Mesothelial cell of epicardium (in vitro differentiated cells): Measurements from ENCODE around the gene HOXA5. TPM values are rescaled to one million over a fixed set of nuclear protein-coding genes. Genes with fewer than 3 reads are reported as not detected.

Source experiments
- DNase-seq, 2 experiments: peaks; one replicate each; pipeline ENCODE4 v3.0.0; 2021; ENCODE audit warnings: low spot score in 2 of 2; ENCODE audit not compliant: unreplicated experiment in 2 of 2
- H3K27ac Mint-ChIP-seq: 2 replicates; pipeline ENCODE4 v1.8.0; 2021; ENCODE audit warnings: mixed read lengths
- H3K27me3 Mint-ChIP-seq: 2 replicates; pipeline ENCODE4 v1.8.0; 2021; ENCODE audit warnings: low read depth, mixed read lengths
- H3K36me3 Mint-ChIP-seq: 2 replicates; pipeline ENCODE4 v1.8.0; 2021; ENCODE audit warnings: mixed read lengths
- H3K4me1 Mint-ChIP-seq: 2 replicates; pipeline ENCODE4 v1.8.0; 2021; ENCODE audit warnings: mixed read lengths
- H3K4me3 Mint-ChIP-seq: 2 replicates; pipeline ENCODE4 v1.8.0; 2021; ENCODE audit warnings: mild to moderate bottlenecking, moderate library complexity, mixed read lengths
- H3K9me3 Mint-ChIP-seq: 2 replicates; pipeline ENCODE4 v1.8.0; 2021; ENCODE audit warnings: mixed read lengths
- CTCF ChIP-seq: fragments of 200-600 bp; sonication (generic); IDR thresholded peaks from one replicate; pipeline ENCODE4 v1.5.0; 2021; ENCODE audit warnings: antibody characterized with exemption; ENCODE audit not compliant: unreplicated experiment
- total RNA-seq: library from RNA; stranded (reverse); gene quantifications from 3 replicates; pipeline ENCODE4 v1.2.1, GENCODE V29; 2021

The HOXA5 gene
- total RNA-seq, 1 donor from 2014 or later, result 133 TPM

DNA sequence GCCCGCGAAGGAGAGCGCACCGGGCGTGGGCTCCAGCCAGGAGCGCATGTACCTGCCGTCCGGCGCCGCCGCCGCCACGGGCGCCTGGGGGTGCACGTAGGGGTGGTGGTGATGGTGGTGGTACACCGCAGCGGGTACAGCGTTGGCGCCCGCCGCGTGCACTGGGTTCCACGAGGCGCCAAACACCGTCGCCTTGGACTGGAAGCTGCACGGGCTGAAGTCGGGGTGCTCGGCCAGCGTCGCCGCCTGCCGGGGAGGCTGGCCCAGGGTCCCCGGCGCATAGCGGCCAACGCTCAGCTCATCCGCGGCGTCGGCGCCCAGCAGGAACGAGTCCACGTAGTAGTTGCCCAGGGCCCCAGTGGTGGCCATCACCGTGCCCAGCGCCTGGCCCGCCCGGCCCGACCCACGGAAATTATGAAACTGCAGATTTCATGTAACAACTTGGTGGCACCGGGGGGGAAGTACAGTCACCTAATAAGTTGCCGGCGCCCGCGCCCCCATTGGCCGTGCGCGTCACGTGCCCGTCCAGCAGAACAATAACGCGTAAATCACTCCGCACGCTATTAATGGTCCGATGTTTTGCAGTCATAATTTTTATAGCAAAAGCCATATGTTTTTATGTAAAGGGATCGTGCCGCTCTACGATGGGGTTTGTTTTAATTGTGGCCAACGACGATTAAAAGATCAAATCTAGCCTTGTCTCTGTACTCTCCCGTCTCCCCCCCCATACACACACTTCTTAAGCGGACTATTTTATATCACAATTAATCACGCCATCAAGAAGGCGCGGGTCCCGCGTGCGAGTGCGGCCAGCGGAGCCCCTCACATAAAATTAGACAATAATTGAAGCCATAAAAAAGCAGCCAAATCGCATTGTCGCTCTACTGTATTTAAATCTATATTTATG lies 21.9 kb upstream of the HOXA5 start, which contains the start of gene HOXA9:
Gene HOXA9 (minus strand): TSS at position 449 of the 907 bp plus-strand sequence. CDS start 80 bp downstream, at position 369.
- TF ChIP-seq CTCF, result no peak
- Mint-ChIP-seq H3K27ac (peak within 1 kb of the TSS; percentile 97), H3K36me3 (peaks cover 1% of the 10 kb centered on the region), H3K4me1 (peaks cover 46% of the 10 kb centered on the region), H3K9me3 (no peaks in the 10 kb centered on the region), H3K4me3 (peak within 1 kb of the TSS; percentile 65), H3K27me3 (peaks cover 88% of the 10 kb centered on the region)
- DNase-seq, result no peak

GRCh38 chr7:27164367-27165088 lies 21.0 kb upstream of the HOXA5 start:
- Mint-ChIP-seq H3K36me3 (peaks cover 1% of the 10 kb centered on the region), H3K4me1 (peaks cover 50% of the 10 kb centered on the region), H3K27me3 (peaks cover 87% of the 10 kb centered on the region), H3K27ac (peak overlapping the region; percentile 78), H3K9me3 (no peaks in the 10 kb centered on the region), H3K4me3 (peak overlapping the region; percentile 65)
- TF ChIP-seq CTCF, result no peak
- DNase-seq, result no peak

- Mint-ChIP-seq H3K4me3 (peak overlapping the region; percentile 65), H3K9me3 (no peaks in the 10 kb centered on the region), H3K27ac (peak overlapping the region; percentile 78)
These were observed 20.5 kb upstream of the HOXA5 start for GRCh38 chr7:27164045-27164366.

DNA sequence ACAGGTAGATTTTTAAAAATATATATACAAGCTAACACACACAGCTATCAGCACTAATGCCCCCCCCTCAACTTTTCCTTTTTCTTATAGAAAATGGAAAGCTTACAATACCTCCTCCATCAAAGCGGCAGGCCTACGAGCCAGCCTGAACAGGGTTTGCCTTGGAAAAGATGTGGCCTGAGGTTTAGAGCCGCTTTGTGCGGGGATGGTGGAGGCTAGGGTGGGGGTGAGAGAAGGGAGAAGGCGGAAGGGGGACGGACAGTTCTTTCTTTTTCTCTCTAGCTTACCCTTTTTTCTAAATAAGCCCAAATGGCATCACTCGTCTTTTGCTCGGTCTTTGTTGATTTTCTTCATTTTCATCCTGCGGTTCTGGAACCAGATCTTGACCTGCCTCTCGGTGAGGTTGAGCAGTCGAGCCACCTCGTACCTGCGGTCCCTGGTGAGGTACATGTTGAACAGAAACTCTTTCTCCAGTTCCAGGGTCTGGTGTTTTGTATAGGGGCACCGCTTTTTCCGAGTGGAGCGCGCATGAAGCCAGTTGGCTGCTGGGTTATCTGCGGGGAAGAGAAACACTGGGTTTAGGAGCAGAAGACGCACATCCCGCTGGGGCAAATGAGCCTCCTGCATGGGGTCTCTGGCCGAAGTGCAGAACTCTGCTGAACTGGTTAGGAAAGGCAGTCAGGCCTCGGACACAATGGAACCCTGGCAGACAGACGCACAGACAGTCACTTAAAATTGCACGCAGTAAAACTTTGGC lies 20.0 kb upstream of the HOXA5 start:
- peaks cover 89% of the 10 kb centered on the region for H3K27me3 Mint-ChIP-seq
- DNase-seq, result no peak
- peak overlapping the region; percentile 78 for H3K27ac Mint-ChIP-seq
- peaks cover 54% of the 10 kb centered on the region for H3K4me1 Mint-ChIP-seq
- no peaks in the 10 kb centered on the region for H3K9me3 Mint-ChIP-seq
- H3K36me3 Mint-ChIP-seq, result peaks cover 1% of the 10 kb centered on the region
- H3K4me3 Mint-ChIP-seq, result peak overlapping the region; percentile 65
- TF ChIP-seq CTCF, result no peak

More at GRCh38 chr7:27164045-27164366, 20.5 kb upstream of the HOXA5 start:
- H3K4me1 Mint-ChIP-seq, result peaks cover 54% of the 10 kb centered on the region
- DNase-seq, result no peak
- no peak for TF ChIP-seq CTCF
- H3K36me3 Mint-ChIP-seq, result peaks cover 1% of the 10 kb centered on the region
- peaks cover 89% of the 10 kb centered on the region for H3K27me3 Mint-ChIP-seq

GRCh38 chr7:27162561-27163287 lies 19.2 kb upstream of the HOXA5 start:
- TF ChIP-seq CTCF, result no peak
- no peak for DNase-seq
- H3K27me3 Mint-ChIP-seq, result peaks cover 89% of the 10 kb centered on the region
- H3K4me3 Mint-ChIP-seq, result peak overlapping the region; percentile 65
- peaks cover 3% of the 10 kb centered on the region for H3K36me3 Mint-ChIP-seq
- no peaks in the 10 kb centered on the region for H3K9me3 Mint-ChIP-seq
- peaks cover 53% of the 10 kb centered on the region for H3K4me1 Mint-ChIP-seq
- peak overlapping the region; percentile 55 for H3K27ac Mint-ChIP-seq
